Glutamatergic neuron (in vitro differentiated cells): ENCODE measurements around the gene CDC42BPG. TPM values are rescaled to one million over a fixed set of nuclear protein-coding genes. Genes with fewer than 3 reads are reported as not detected.

Experiments
- DNase-seq: peaks from one replicate; pipeline ENCODE4 v3.0.0; 2022
- H3K27ac Mint-ChIP-seq: one replicate; pipeline ENCODE4 v1.8.0; 2020; ENCODE audit warnings: mild to moderate bottlenecking, mixed read lengths, inconsistent platforms; ENCODE audit not compliant: unreplicated experiment
- H3K27me3 Mint-ChIP-seq: one replicate; pipeline ENCODE4 v1.8.0; 2020; ENCODE audit warnings: mild to moderate bottlenecking, moderate library complexity, mixed read lengths, inconsistent platforms; ENCODE audit not compliant: unreplicated experiment
- H3K36me3 Mint-ChIP-seq: one replicate; pipeline ENCODE4 v1.8.0; 2020; ENCODE audit warnings: mild to moderate bottlenecking, mixed read lengths, inconsistent platforms; ENCODE audit not compliant: unreplicated experiment
- H3K4me1 Mint-ChIP-seq: one replicate; pipeline ENCODE4 v1.8.0; 2020; ENCODE audit warnings: mild to moderate bottlenecking, low read depth, mixed read lengths, inconsistent platforms; ENCODE audit not compliant: unreplicated experiment
- H3K4me3 Mint-ChIP-seq: one replicate; pipeline ENCODE4 v1.8.0; 2020; ENCODE audit warnings: mild to moderate bottlenecking, mixed read lengths, inconsistent platforms; ENCODE audit not compliant: unreplicated experiment
- H3K9me3 Mint-ChIP-seq: one replicate; pipeline ENCODE4 v1.8.0; 2020; ENCODE audit warnings: mild to moderate bottlenecking, moderate library complexity, mixed read lengths, inconsistent platforms; ENCODE audit not compliant: unreplicated experiment
- CTCF ChIP-seq: fragments of 200-600 bp; sonication (generic); IDR thresholded peaks from one replicate; pipeline ENCODE4 v1.5.0; 2021; ENCODE audit not compliant: partially characterized antibody, unreplicated experiment
- total RNA-seq: library from RNA; stranded (reverse); fragmentation: NEBNext Ultra II Directional; extraction: Animal tissue kit (Norgen Biotek cat#: 25700); gene quantifications from one replicate; pipeline ENCODE4 v1.2.1, GENCODE V29; 2021; ENCODE audit not compliant: unreplicated experiment

The CDC42BPG gene
- total RNA-seq, 1 donor from 2014 or later, result 2.3 TPM

GRCh38 chr11:64836448-64837072, 7.9 kb downstream of the CDC42BPG start:
- Mint-ChIP-seq H3K4me3 (no peak overlapping the region), H3K27me3 (peaks cover 11% of the 10 kb centered on the region), H3K27ac (no peak overlapping the region), H3K4me1 (peaks cover 7% of the 10 kb centered on the region), H3K36me3 (peaks cover 4% of the 10 kb centered on the region), H3K9me3 (peaks cover 3% of the 10 kb centered on the region)
- TF ChIP-seq CTCF, result no peak
- no peak for DNase-seq

- Mint-ChIP-seq H3K27me3 (peaks cover 9% of the 10 kb centered on the region), H3K36me3 (peaks cover 4% of the 10 kb centered on the region), H3K4me1 (peaks cover 7% of the 10 kb centered on the region), H3K27ac (no peak overlapping the region), H3K9me3 (peaks cover 3% of the 10 kb centered on the region), H3K4me3 (no peak overlapping the region)
- no peak for DNase-seq
- no peak for TF ChIP-seq CTCF
Observed at GRCh38 chr11:64835616-64836447, 8.6 kb downstream of the CDC42BPG start.

- H3K4me1 Mint-ChIP-seq, result peaks cover 7% of the 10 kb centered on the region
- no peak overlapping the region for H3K27ac Mint-ChIP-seq
- H3K9me3 Mint-ChIP-seq, result peaks cover 3% of the 10 kb centered on the region
- no peak for DNase-seq
- no peak overlapping the region for H3K4me3 Mint-ChIP-seq
- H3K27me3 Mint-ChIP-seq, result peaks cover 9% of the 10 kb centered on the region
- no peak for TF ChIP-seq CTCF
- peaks cover 4% of the 10 kb centered on the region for H3K36me3 Mint-ChIP-seq
Observed at GRCh38 chr11:64834723-64835615, 9.5 kb downstream of the CDC42BPG start.

- TF ChIP-seq CTCF, result no peak
- Mint-ChIP-seq H3K9me3 (peaks cover 3% of the 10 kb centered on the region), H3K27me3 (peaks cover 4% of the 10 kb centered on the region), H3K4me1 (peaks cover 6% of the 10 kb centered on the region), H3K27ac (no peak overlapping the region), H3K36me3 (no peaks in the 10 kb centered on the region), H3K4me3 (no peak overlapping the region)
- no peak for DNase-seq
Observed at GRCh38 chr11:64834031-64834722, 10.3 kb downstream of the CDC42BPG start.
